OCI-LY3 (cell line): Measurements from ENCODE around the gene STMN3.

Experiments
- EZH2phosphoT487 ChIP-seq: fragments of 200-600 bp; shearing (Covaris generic); IDR thresholded peaks from 2 replicates; pipeline ENCODE4 v1.6.1; 2018; ENCODE audit warnings: antibody characterized with exemption, mixed run types, low read depth
- TF ChIP-seq, protein P1 (sequence below): fragments of 200-600, 300-600 bp; sonication (generic); IDR thresholded peaks from 2 replicates; pipeline ENCODE4 v1.5.1; 2014; ENCODE audit warnings: antibody characterized with exemption, low read length, low read depth

DNA sequence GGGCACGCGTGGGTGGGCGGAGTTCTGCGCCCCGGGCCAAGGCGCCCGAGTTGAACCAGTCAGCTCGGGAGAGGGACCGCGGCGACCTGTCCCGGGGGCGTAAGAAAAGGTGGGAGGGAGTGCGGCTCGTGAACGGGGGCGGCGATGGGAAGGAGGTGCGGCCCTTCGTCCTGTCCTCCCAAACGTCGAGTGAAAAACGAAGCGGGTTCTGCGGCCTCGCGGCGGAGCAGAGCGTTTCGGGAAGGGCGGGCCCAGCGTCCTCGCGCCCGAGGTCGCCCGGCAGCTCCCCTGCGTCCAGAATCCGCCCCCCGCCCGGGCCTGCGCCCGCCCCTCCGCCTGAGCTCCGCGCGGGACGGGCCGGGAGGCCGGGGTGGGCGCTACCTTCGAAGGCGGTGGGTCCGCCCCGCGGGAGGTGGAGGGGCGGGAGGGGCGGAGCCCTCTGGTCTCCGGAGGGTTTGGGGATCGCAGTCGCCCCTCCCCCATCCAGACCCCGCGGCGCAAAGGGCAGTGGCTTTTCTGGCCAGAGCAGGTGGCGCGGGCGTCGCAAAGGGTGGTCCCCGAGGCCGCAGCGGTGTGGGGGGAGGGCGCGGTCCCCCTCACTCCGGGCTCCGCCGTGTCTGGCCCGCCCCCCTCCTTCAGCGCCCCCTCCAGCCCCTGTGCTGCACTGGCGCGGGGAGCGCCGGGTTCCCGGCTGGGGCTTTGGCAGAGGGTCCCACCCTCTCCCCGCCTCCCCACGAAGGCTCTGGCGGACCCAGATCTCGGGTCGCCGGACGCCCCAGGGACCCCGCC lies 838 bp downstream of the STMN3 start:
- TF ChIP-seq, protein P1, sequence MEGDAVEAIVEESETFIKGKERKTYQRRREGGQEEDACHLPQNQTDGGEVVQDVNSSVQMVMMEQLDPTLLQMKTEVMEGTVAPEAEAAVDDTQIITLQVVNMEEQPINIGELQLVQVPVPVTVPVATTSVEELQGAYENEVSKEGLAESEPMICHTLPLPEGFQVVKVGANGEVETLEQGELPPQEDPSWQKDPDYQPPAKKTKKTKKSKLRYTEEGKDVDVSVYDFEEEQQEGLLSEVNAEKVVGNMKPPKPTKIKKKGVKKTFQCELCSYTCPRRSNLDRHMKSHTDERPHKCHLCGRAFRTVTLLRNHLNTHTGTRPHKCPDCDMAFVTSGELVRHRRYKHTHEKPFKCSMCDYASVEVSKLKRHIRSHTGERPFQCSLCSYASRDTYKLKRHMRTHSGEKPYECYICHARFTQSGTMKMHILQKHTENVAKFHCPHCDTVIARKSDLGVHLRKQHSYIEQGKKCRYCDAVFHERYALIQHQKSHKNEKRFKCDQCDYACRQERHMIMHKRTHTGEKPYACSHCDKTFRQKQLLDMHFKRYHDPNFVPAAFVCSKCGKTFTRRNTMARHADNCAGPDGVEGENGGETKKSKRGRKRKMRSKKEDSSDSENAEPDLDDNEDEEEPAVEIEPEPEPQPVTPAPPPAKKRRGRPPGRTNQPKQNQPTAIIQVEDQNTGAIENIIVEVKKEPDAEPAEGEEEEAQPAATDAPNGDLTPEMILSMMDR = no peak
- TF ChIP-seq EZH2phosphoT487 = no peak
